GM18520 (cell line): ENCODE measurements around the gene SPINK6.

ENCODE experiments used
- ATAC-seq: cut with Tn5 transposase; IDR thresholded peaks from one replicate; pipeline ENCODE4 v1.9.1; 2021; ENCODE audit not compliant: unreplicated experiment

Gene SPINK6

GRCh38 chr5:148221508-148221907 is 18.7 kb downstream of the SPINK6 start:
- no peak for ATAC-seq

DNA sequence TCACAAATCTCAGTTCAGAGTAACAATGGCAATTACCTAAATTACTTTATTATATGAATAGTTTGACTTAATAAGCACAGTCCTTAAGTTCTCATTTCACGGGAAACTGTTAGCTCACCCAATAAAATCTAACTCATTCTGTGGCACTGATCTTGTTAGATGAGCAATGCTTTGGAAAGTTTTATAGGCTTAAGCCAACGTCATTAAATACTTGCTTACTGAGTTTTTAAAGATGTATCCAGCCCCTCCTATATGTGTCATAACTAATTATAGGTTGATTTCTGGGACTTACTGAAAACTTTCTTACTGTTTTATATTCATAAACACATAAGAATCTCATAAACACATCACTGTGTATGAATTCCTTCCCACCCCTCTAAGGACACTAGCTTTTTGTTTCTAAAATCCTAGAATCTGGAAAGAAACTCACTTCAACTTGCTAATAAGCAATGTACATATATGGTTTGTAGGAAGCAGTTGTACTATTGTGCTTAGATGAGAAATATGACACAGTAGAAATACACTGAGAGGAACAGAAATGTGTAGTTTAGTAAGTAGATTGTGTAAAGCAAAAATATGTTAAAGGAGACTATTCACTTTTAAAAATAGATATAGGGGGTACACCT is 21.4 kb downstream of the SPINK6 start:
- no peak for ATAC-seq

DNA sequence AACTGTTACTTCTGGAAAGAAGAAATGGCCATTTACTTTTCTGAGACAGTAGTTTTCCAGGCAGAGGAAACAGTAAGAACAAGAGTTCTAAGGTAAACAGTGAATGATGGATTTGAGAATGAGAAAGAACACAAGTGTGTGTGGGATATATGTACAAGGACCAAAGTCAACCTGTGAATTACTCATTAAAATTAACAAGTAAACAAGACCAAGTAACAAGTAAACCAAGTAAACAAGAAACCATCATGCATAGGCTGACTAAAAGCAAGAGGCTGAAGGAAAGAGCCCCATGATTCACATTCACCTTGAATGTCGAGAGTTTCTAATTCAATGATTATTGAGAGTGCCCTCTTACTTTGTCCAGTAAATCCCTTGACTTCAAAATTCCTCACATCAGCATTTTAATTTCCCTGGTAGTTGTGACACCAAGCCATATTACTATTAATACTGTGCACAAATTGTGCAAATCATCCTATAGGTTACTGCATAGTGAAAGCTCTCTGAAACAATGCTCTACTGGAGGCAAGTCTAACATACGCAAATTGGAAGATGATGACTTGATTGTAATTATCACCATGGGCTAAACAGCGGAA is 25.6 kb downstream of the SPINK6 start:
- no peak for ATAC-seq

- ATAC-seq: no peak
These were observed 27.0 kb downstream of the SPINK6 start for GRCh38 chr5:148229840-148230239.

GRCh38 chr5:148230240-148230639 is 27.4 kb downstream of the SPINK6 start:
- ATAC-seq: no peak

DNA sequence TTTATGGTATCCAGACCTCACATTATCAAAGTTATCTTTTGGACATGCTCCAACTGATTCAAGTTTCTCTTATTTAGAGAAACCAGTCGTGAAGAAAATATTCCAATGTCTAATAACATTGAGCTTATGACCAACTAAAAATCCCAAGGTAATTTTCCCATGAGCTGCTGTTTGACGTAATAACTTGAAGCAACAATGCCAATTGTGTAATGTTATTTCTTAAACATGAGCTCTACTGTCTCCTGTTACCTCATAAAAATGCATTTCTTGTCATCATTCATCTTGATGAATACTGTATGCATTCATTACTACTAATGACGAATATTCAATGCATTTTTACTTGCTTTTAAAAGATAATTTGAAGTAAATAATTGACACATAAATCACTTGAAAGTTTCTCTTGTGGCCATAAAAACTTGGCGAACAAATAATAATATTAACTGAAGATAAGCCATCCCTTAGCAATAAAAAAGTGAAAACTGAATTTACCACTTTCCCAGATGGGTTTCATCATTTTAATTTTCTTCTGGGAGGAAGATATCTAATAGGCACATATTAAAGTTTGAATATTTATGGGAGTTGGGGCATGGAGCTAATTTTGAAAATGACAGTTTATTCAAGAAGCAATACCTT is 35.1 kb downstream of the SPINK6 start:
- no peak for ATAC-seq

GRCh38 chr5:148238418-148238794 is 35.6 kb downstream of the SPINK6 start, which contains the start of gene MARCOL:
TSS of gene MARCOL (plus strand) at chr5:148238525. CDS start at chr5:148238598, 73 bp downstream.
- ATAC-seq: no peak

- no peak for ATAC-seq
These were observed 46.1 kb downstream of the SPINK6 start for GRCh38 chr5:148248894-148249293.

GRCh38 chr5:148255456-148255855 is 52.6 kb downstream of the SPINK6 start:
- no peak for ATAC-seq

- ATAC-seq: no peak
These were observed 56.4 kb downstream of the SPINK6 start for GRCh38 chr5:148259288-148259687.

GRCh38 chr5:148261221-148261620 is 58.4 kb downstream of the SPINK6 start:
- ATAC-seq: no peak
